D721Med (cell line): ENCODE data around the gene CDT1.

Experiments
- DNase-seq: peaks from one replicate; pipeline ENCODE4 v3.0.0; 2011; ENCODE audit warnings: low spot score; ENCODE audit not compliant: insufficient read length
- FAIRE-seq: peaks from 2 replicates; lab custom pipeline; 2011; peaks lifted over from hg19 to GRCh38; lab: Jason Lieb, UNC
- TF ChIP-seq, protein P1 (sequence below): IDR thresholded peaks from 2 replicates; pipeline ENCODE4 v1.5.1; 2012; ENCODE audit warnings: mild to moderate bottlenecking, control low read depth; ENCODE audit not compliant: insufficient read depth; ENCODE audit errors: missing control alignments

CDT1 gene

DNA sequence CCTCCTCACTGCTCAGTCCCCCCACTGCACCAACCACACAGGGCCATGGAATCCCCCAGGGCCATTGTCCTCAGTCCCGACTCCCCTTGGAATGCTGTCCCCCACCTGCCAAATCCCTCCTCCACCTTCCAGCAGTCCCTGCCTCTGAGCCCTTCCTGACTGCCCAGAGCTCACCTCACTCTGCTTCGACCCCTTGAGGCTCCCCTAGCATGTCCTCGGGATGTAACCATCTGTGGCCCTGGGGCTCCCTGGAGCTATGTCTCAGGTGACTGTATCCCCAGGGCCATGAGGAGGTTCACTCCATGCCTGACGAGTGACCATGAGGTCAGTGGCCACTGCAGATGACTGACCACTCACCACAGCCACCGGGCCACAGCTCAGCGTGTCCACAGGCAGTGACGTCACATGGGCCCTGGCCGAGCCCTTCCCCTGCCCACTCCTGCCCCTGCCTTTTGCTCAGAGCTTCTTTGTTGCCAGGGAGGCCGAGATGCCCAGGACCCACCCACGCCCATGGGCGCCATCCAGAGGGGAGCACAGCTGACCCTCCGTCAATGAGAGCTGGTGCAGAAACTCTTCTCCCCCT, 10.8 kb upstream of the CDT1 start:
- TF ChIP-seq, protein P1, sequence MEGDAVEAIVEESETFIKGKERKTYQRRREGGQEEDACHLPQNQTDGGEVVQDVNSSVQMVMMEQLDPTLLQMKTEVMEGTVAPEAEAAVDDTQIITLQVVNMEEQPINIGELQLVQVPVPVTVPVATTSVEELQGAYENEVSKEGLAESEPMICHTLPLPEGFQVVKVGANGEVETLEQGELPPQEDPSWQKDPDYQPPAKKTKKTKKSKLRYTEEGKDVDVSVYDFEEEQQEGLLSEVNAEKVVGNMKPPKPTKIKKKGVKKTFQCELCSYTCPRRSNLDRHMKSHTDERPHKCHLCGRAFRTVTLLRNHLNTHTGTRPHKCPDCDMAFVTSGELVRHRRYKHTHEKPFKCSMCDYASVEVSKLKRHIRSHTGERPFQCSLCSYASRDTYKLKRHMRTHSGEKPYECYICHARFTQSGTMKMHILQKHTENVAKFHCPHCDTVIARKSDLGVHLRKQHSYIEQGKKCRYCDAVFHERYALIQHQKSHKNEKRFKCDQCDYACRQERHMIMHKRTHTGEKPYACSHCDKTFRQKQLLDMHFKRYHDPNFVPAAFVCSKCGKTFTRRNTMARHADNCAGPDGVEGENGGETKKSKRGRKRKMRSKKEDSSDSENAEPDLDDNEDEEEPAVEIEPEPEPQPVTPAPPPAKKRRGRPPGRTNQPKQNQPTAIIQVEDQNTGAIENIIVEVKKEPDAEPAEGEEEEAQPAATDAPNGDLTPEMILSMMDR = no peak
- DNase-seq (no peak), FAIRE-seq (no peak)

- FAIRE-seq = no peak
- DNase-seq = no peak
- TF ChIP-seq, protein P1 = no peak
Observed at GRCh38 chr16:88793251-88793954, 10.2 kb upstream of the CDT1 start.

DNA sequence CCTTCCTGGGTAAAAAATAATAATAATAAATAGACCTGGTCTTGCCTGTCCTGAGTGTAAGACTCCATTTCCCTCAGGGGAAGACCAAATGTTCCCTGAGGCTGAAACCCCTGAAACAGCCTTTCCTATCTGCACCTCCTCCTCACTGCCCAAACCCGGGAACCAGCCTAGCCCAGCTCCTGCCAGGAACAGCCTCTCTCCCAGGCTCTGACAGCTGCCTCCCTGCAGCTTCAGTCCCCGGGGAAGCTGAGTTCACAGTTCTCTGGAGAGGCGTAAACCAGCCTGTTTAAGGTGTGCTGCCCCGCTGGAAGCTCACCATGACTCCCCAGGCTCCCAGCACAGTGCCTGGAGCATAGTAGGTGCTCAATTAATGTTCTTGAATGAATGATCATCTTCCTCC, 7.3 kb upstream of the CDT1 start:
- no peak for DNase-seq
- no peak for FAIRE-seq

DNA sequence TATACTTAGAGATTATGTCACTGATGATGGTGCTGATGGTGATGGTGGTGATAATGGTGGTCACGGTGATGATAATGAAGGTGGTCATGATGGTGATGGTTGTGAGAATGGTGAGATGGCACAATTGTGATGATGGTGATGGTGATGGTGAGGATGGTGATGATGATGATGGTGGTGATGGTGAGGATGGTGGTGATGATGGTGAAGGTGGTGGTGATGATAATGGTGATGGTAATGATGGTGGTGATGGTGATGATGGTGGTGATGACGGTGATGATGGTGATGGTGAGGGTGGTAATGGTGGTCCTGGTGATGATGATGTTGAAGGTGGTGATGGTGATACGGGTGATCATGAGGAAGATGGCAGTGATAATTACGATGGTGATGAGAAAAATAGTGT, 5.5 kb upstream of the CDT1 start:
- FAIRE-seq (no peak), DNase-seq (no peak)
- TF ChIP-seq, protein P1 = no peak

More for the DNA sequence above, 7.3 kb upstream of the CDT1 start:
- TF ChIP-seq, protein P1 = no peak

DNA sequence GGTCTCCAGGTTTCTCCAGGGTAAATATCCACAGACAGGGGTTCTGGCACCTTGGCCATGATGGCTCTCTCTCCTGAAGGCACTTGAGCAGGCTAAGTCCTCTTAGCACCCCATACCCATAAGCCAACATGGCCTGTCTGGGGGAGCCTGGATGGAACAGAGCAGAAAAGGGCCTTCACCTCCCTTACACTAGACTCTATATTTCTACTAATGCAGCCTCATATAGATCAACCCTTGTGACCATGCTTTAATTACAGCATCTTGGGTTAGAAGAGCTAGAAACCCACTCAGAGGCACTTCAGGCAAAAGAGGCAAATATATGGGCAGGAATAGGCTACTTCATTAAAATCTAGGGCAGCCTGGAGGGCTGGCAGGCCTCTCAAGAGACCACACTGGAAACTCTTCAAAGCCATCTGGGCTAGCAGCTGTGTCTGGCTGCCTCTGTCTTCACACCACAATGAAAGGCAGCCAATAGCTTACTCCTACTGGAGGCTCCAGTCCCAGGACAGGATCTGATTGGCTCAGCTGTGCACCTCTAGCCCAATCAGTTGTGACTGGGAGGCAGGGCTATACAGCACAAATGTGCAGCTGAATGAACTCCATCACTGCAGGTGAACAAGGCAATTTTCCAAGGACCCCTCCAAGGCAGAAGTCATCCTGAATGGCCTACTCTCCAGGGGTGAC, 4.7 kb upstream of the CDT1 start:
- FAIRE-seq = no peak
- no peak for DNase-seq
- TF ChIP-seq, protein P1 = no peak

- DNase-seq = no peak
Observed at GRCh38 chr16:88799569-88800276, 3.9 kb upstream of the CDT1 start.

More at GRCh38 chr16:88799569-88800276, 3.9 kb upstream of the CDT1 start:
- TF ChIP-seq, protein P1 = no peak
- no peak for FAIRE-seq
